ENCODE data around the gene ZBTB32.

GRCh38 chr19:35666251-35666913 is 38.0 kb upstream of the ZBTB32 start, which contains the start of gene UPK1A:
- TF ChIP-seq CTCF (IDR thresholded peaks at IDR 0.05) (no peak), POLR2A (IDR thresholded peaks at IDR 0.05) (no peak)

All from heart left ventricle (tissue), 13 donors.